ENCODE results near the gene C1QTNF6. TPM values are rescaled to one million over a fixed set of nuclear protein-coding genes. Genes with fewer than 3 reads are reported as not detected.

C1QTNF6 gene
- total RNA-seq, 1 experiment from 2014 or later = 15.2 TPM

Other genes starting within 250 kb of the C1QTNF6 start
- 32.1 TPM for gene TST, start 168.8 kb downstream of the C1QTNF6 start, total RNA-seq (2021; ENCODE audit: unreplicated experiment)
- gene MPST, start 168.5 kb downstream of the C1QTNF6 start, total RNA-seq (2021; ENCODE audit: unreplicated experiment) = 68.6 TPM
- 23.4 TPM for gene KCTD17, start 136.5 kb downstream of the C1QTNF6 start, total RNA-seq (2021; ENCODE audit: unreplicated experiment)
- 0.39 TPM for gene TMPRSS6, start 78.5 kb downstream of the C1QTNF6 start, total RNA-seq (2021; ENCODE audit: unreplicated experiment)
- gene IL2RB, start 38.3 kb downstream of the C1QTNF6 start, total RNA-seq (2021; ENCODE audit: unreplicated experiment) = 0.30 TPM
- not detected for gene SSTR3, start 24.2 kb upstream of the C1QTNF6 start, total RNA-seq (2021; ENCODE audit: unreplicated experiment)
- gene RAC2, start 56.0 kb upstream of the C1QTNF6 start, total RNA-seq (2021; ENCODE audit: unreplicated experiment) = 62.0 TPM
- 3.8 TPM for gene CYTH4, start 94.3 kb upstream of the C1QTNF6 start, total RNA-seq (2021; ENCODE audit: unreplicated experiment)
- 45.4 TPM for gene ELFN2, start 239.2 kb upstream of the C1QTNF6 start, total RNA-seq (2021; ENCODE audit: unreplicated experiment)

All from HCT116 (cell line).